ENCODE data around the gene SLC44A3. TPM values are rescaled to one million over a fixed set of nuclear protein-coding genes. Genes with fewer than 3 reads are reported as not detected.

SLC44A3 gene
- total RNA-seq, 1 experiment from 2014 or later, result 16.9 TPM

DNA sequence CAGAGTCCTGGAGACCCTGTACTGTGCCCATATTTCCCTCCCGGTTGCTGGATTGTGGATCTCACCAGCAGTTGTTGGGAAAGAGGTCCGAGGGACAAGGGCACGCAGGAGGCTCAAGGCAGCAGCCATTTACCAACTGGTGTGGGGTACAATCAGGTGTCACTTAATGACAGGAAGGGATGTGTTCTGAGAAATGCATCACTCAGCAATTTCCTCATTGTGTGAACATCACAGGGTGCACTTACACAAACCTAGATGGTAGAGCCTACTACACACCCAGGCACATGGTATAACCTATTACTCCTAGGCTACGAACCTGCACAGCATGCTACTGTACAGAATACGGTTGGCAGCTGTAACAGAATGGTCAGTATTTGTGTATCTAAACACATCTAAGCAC, 20.7 kb downstream of the SLC44A3 start:
- POLR2A ChIA-PET, result no interaction called here
- no peak for DNase-seq
- no peaks in the 10 kb centered on the region; the same call in 1 of the 2 replicates for H3K36me3 ChIP-seq (ENCODE audit: control insufficient read depth, insufficient read depth, low read length)
- BruUV-seq (replicated peaks), result no TSS peak
- Mint-ChIP-seq H3K4me1 (ENCODE audit: low read depth, unreplicated experiment) (no peaks in the 10 kb centered on the region), H3K27me3 (ENCODE audit: insufficient read depth, unreplicated experiment) (no peaks in the 10 kb centered on the region), H3K4me3 (ENCODE audit: unreplicated experiment) (no peak overlapping the region), H3K36me3 (ENCODE audit: insufficient read depth, unreplicated experiment) (peaks cover 4% of the 10 kb centered on the region), H3K9me3 (ENCODE audit: unreplicated experiment) (no peaks in the 10 kb centered on the region), H3K27ac (ENCODE audit: unreplicated experiment) (no peak overlapping the region)
- H3K27me3 ChIP-seq (replicated peaks; ENCODE audit: control insufficient read depth, insufficient read depth, low read length), result no peaks in the 10 kb centered on the region
- TF ChIP-seq, protein P1, sequence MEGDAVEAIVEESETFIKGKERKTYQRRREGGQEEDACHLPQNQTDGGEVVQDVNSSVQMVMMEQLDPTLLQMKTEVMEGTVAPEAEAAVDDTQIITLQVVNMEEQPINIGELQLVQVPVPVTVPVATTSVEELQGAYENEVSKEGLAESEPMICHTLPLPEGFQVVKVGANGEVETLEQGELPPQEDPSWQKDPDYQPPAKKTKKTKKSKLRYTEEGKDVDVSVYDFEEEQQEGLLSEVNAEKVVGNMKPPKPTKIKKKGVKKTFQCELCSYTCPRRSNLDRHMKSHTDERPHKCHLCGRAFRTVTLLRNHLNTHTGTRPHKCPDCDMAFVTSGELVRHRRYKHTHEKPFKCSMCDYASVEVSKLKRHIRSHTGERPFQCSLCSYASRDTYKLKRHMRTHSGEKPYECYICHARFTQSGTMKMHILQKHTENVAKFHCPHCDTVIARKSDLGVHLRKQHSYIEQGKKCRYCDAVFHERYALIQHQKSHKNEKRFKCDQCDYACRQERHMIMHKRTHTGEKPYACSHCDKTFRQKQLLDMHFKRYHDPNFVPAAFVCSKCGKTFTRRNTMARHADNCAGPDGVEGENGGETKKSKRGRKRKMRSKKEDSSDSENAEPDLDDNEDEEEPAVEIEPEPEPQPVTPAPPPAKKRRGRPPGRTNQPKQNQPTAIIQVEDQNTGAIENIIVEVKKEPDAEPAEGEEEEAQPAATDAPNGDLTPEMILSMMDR (IDR thresholded peaks at IDR 0.05; ENCODE audit: insufficient read depth in 1 of 2, low read depth in 1 of 2, low read length in 1 of 2, severe bottlenecking in 1 of 2, unreplicated experiment in 1 of 2), result no peak
- no peak overlapping the region for H3K4me3 ChIP-seq (ENCODE audit: low read depth, low read length)
- CTCF ChIA-PET, result interaction anchor here (0.7 kb wide), 1 partner anchor 66 kb away, joined by 5 read pairs; no protein-coding TSS in a partner anchor
- intact Hi-C loops (cut with micrococcal nuclease; ENCODE audit: unreplicated experiment), result no loop called here
- H3K9me3 ChIP-seq, result no peaks in the 10 kb centered on the region
- H3K4me1 ChIP-seq, result no peaks in the 10 kb centered on the region

DNA sequence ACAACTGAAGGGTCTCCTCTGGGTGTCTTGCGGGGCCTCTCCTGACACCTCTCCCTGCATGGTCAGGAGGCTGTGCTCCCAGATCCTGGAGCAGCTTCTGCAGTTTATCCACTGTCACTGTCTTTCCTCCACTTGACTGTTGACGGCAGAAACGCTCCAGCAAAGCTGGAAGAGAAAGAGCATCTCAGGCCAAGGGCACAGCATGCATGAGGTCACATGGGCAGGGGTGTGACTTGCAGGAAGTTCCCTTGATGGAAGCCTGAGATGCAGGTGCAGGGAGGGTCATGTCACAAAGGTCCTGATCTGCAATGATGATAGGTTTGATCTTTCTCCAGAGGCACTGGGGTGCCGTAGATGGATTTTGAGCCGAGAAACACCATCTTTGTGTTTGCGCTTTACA, 23.3 kb downstream of the SLC44A3 start:
- POLR2A ChIA-PET, result no interaction called here
- TF ChIP-seq, protein P1 (IDR thresholded peaks at IDR 0.05; ENCODE audit: insufficient read depth in 1 of 2, low read depth in 1 of 2, low read length in 1 of 2, severe bottlenecking in 1 of 2, unreplicated experiment in 1 of 2), result no peak
- Mint-ChIP-seq H3K4me3 (ENCODE audit: unreplicated experiment) (no peak overlapping the region), H3K27me3 (ENCODE audit: insufficient read depth, unreplicated experiment) (no peaks in the 10 kb centered on the region), H3K27ac (ENCODE audit: unreplicated experiment) (no peak overlapping the region), H3K4me1 (ENCODE audit: low read depth, unreplicated experiment) (no peaks in the 10 kb centered on the region), H3K36me3 (ENCODE audit: insufficient read depth, unreplicated experiment) (peaks cover 10% of the 10 kb centered on the region), H3K9me3 (ENCODE audit: unreplicated experiment) (no peaks in the 10 kb centered on the region)
- H3K4me3 ChIP-seq (ENCODE audit: low read depth, low read length), result no peak overlapping the region
- CTCF ChIA-PET, result no interaction called here
- intact Hi-C loops (cut with micrococcal nuclease; ENCODE audit: unreplicated experiment), result no loop called here
- DNase-seq, result no peak
- H3K27me3 ChIP-seq (replicated peaks; ENCODE audit: control insufficient read depth, insufficient read depth, low read length), result no peaks in the 10 kb centered on the region
- H3K4me1 ChIP-seq, result no peaks in the 10 kb centered on the region
- H3K9me3 ChIP-seq, result no peaks in the 10 kb centered on the region
- no peaks in the 10 kb centered on the region; the same call in 1 of the 2 replicates for H3K36me3 ChIP-seq (ENCODE audit: control insufficient read depth, insufficient read depth, low read length)
- BruUV-seq (replicated peaks), result no TSS peak

DNA sequence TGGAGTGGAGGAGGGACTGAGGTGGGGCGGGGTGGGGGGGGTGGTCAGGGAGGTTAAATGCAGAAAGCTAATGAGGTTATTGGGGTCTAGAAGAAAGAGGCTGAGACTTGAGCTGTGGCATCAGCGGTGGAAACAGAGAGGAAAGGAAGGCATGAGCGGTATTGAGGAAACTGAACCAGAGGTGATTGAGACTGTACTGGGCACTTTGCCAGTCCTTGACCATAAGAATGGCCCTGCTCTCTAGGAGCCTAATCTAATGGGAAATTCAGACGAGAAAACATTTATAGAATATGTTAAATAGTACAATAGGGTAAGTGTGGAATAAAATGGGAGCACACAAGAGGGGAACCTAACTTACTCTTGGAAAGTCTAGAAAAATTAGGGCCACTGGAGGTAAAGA, 23.7 kb downstream of the SLC44A3 start:
- Histone ChIP-seq H3K4me1 (no peaks in the 10 kb centered on the region), H3K36me3 (ENCODE audit: control insufficient read depth, insufficient read depth, low read length) (no peaks in the 10 kb centered on the region; the same call in 1 of the 2 replicates), H3K4me3 (ENCODE audit: low read depth, low read length) (no peak overlapping the region), H3K9me3 (no peaks in the 10 kb centered on the region), H3K27me3 (replicated peaks; ENCODE audit: control insufficient read depth, insufficient read depth, low read length) (no peaks in the 10 kb centered on the region)
- no TSS peak for BruUV-seq (replicated peaks)
- CTCF ChIA-PET, result no interaction called here
- POLR2A ChIA-PET, result no interaction called here
- DNase-seq, result no peak
- Mint-ChIP-seq H3K27ac (ENCODE audit: unreplicated experiment) (no peak overlapping the region), H3K27me3 (ENCODE audit: insufficient read depth, unreplicated experiment) (no peaks in the 10 kb centered on the region), H3K4me1 (ENCODE audit: low read depth, unreplicated experiment) (no peaks in the 10 kb centered on the region), H3K36me3 (ENCODE audit: insufficient read depth, unreplicated experiment) (peaks cover 12% of the 10 kb centered on the region), H3K4me3 (ENCODE audit: unreplicated experiment) (no peak overlapping the region), H3K9me3 (ENCODE audit: unreplicated experiment) (no peaks in the 10 kb centered on the region)
- TF ChIP-seq, protein P1 (IDR thresholded peaks at IDR 0.05; ENCODE audit: insufficient read depth in 1 of 2, low read depth in 1 of 2, low read length in 1 of 2, severe bottlenecking in 1 of 2, unreplicated experiment in 1 of 2), result no peak
- intact Hi-C loops (cut with micrococcal nuclease; ENCODE audit: unreplicated experiment), result no loop called here
